Immature natural killer cell (primary cell): ENCODE data around the gene APMAP. TPM values are rescaled to one million over a fixed set of nuclear protein-coding genes. Genes with fewer than 3 reads are reported as not detected.
A peak's percentile ranks its signal among the peaks of the same experiment; 100 is the strongest.

ENCODE experiments used
- DNase-seq, 3 donors: peaks; one replicate each; pipeline ENCODE4 v3.0.0; 2022; ENCODE audit warnings: mixed read lengths in 1 of 3
- H3K27ac Mint-ChIP-seq, 6 donors: one replicate each; pipeline ENCODE4 v1.8.0; 2020; ENCODE audit warnings: mixed read lengths in 6 of 6, mild to moderate bottlenecking in 5 of 6, inconsistent platforms in 4 of 6, moderate library complexity in 3 of 6
- H3K27me3 Mint-ChIP-seq, 3 donors: one replicate each; pipeline ENCODE4 v1.8.0; 2020 to 2021; ENCODE audit warnings: low read depth in 3 of 3, mild to moderate bottlenecking in 3 of 3, mixed read lengths in 3 of 3, moderate library complexity in 3 of 3, inconsistent platforms in 1 of 3
- H3K36me3 Mint-ChIP-seq, 3 donors: one replicate each; pipeline ENCODE4 v1.8.0; 2020; ENCODE audit warnings: mixed read lengths in 3 of 3, inconsistent platforms in 2 of 3, mild to moderate bottlenecking in 2 of 3
- H3K4me1 Mint-ChIP-seq, 2 donors: one replicate each; pipeline ENCODE4 v1.8.0; 2020; ENCODE audit warnings: inconsistent platforms in 2 of 2, mild to moderate bottlenecking in 2 of 2, mixed read lengths in 2 of 2, moderate library complexity in 1 of 2
- H3K4me3 Mint-ChIP-seq, 5 donors: one replicate each; pipeline ENCODE4 v1.8.0; 2020; ENCODE audit warnings: mild to moderate bottlenecking in 5 of 5, mixed read lengths in 5 of 5, inconsistent platforms in 3 of 5, moderate library complexity in 3 of 5
- H3K9me3 Mint-ChIP-seq, 6 donors: one replicate each; pipeline ENCODE4 v1.8.0; 2020; ENCODE audit warnings: mild to moderate bottlenecking in 6 of 6, mixed read lengths in 6 of 6, inconsistent platforms in 4 of 6, moderate library complexity in 3 of 6
- polyA plus RNA-seq, 3 donors: library from polyadenylated mRNA; unstranded; fragments of 300-500 nt; fragmentation: Illumina TruSeq; gene quantifications; one replicate each; pipeline ENCODE4 v1.2.3, GENCODE V29; 2021

APMAP gene
- polyA plus RNA-seq, 3 donors from 2014 or later: 649 to 1,111 (median 667) TPM

DNA sequence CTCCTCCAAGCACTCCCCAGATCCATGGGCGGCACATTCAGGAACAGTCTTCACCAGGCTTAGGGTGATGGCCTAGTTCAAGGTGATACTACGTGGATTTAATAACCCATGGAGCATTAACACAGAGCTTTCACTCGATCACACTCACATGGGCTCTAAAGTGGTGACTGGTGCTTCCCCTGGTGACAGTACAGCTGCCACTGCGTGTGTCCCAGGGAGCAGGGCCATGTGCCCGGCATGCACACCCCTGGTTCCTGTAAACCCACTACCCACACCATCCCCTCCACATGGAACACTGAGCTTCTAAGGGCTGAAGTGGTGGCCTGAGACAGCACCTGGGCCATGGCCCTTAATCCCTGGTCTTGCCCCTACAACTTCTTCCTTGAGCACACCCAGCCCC lies 27.8 kb upstream of the APMAP start:
- peaks cover 51 to 79% of the 10 kb centered on the region in 2 donors for H3K4me1 Mint-ChIP-seq
- H3K27me3 Mint-ChIP-seq: peaks cover 0 to 2% (median 1%) of the 10 kb centered on the region in 3 donors
- H3K9me3 Mint-ChIP-seq: no peaks in the 10 kb centered on the region
- no peak overlapping the region for H3K4me3 Mint-ChIP-seq
- DNase-seq: no peak
- peaks cover 0 to 8% (median 0%) of the 10 kb centered on the region in 3 donors for H3K36me3 Mint-ChIP-seq
- peak overlapping the region in 2 of 6 donors; percentile 45 to 55 for H3K27ac Mint-ChIP-seq

DNA sequence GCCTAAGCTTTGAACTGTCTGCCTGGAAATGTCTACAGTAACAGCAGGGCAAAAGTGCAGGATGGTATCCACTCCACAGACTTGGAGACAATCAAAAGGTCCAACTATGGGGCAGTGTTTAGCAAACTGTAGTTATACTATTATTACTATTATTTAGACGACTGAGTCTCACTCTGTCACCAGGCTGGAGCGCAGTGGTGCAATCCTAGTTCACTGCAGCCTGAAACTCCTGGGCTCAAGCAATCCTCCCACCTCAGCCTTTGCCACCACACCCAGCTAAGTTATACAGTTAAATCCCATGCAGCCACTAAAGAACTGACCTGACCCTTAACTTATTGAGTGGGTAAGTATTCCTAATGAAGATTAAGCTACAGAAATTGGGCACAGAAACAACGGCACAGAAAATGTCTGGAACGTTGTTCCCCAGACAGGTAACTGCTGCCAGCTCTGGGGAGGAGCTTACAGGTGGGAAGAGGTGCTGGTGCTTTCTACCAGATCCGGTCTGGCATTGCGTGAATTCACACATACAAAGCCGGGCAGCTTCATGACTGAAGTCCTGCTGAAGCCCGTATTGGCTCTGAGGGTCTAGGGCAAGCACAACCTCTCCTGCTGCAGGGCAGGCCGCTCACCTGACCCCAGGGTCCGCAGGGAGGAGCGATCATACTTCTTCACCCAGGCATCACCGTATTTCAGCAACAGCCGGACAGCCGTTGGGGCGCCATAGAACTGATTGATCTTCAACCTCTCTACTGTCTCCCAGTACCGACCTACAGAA lies 27.0 kb upstream of the APMAP start:
- H3K27ac Mint-ChIP-seq: peak overlapping the region in 5 of 6 donors; percentile 32 to 80 (median 71)
- no peak for DNase-seq
- H3K4me1 Mint-ChIP-seq: peaks cover 57 to 81% of the 10 kb centered on the region in 2 donors
- H3K9me3 Mint-ChIP-seq: no peaks in the 10 kb centered on the region
- peaks cover 0 to 2% (median 1%) of the 10 kb centered on the region in 3 donors for H3K27me3 Mint-ChIP-seq
- peaks cover 0 to 8% (median 0%) of the 10 kb centered on the region in 3 donors for H3K36me3 Mint-ChIP-seq
- H3K4me3 Mint-ChIP-seq: no peak overlapping the region

DNA sequence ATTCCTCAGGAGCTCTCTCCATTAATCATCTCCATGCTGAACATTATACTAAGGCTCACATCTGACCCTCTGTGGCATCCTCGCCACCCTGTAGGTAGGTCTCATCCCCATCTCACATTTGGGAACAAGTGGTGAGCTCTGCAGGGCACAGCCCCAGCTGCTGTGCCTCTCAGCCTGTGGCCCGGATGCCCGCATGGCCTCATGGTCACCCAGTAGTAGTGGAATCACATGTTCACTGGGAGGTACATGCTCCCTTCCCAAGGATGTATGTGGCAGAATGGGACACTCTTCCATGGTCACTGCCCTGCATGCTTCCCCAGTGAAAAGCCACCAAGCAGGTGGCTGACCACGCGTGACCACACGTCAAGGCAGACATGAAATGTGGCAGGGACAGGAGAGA lies 26.3 kb upstream of the APMAP start:
- peak overlapping the region; percentile 53 to 80 (median 72) for H3K27ac Mint-ChIP-seq
- H3K36me3 Mint-ChIP-seq: peaks cover 3 to 11% (median 3%) of the 10 kb centered on the region in 3 donors
- no peak overlapping the region for H3K4me3 Mint-ChIP-seq
- peaks cover 53 to 81% of the 10 kb centered on the region in 2 donors for H3K4me1 Mint-ChIP-seq
- no peaks in the 10 kb centered on the region for H3K27me3 Mint-ChIP-seq
- DNase-seq: no peak
- no peaks in the 10 kb centered on the region for H3K9me3 Mint-ChIP-seq

DNA sequence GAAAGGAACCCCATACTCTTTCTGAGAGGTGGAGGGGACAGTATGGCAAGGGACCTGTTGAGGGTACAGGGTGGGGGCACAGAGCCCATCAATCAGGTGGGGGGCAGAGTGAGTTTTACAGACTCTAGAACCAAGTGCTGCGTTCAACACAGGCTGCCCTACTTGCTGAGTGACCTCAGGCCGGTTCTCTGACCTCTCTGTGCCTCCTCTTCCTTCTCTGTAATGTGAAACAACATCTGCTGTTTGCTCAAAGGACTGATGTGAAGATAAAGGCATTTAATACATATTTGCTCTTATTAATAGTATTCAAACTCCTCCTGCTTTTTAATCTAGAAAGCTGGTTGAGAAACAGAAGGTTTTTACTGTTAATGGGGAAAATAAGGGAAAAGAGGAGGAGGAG lies 25.9 kb upstream of the APMAP start:
- peaks cover 49 to 77% of the 10 kb centered on the region in 2 donors for H3K4me1 Mint-ChIP-seq
- H3K4me3 Mint-ChIP-seq: no peak overlapping the region
- H3K27me3 Mint-ChIP-seq: no peaks in the 10 kb centered on the region
- peaks cover 3 to 10% (median 3%) of the 10 kb centered on the region in 3 donors for H3K36me3 Mint-ChIP-seq
- H3K27ac Mint-ChIP-seq: peak overlapping the region; percentile 53 to 80 (median 72)
- H3K9me3 Mint-ChIP-seq: no peaks in the 10 kb centered on the region
- no peak for DNase-seq

DNA sequence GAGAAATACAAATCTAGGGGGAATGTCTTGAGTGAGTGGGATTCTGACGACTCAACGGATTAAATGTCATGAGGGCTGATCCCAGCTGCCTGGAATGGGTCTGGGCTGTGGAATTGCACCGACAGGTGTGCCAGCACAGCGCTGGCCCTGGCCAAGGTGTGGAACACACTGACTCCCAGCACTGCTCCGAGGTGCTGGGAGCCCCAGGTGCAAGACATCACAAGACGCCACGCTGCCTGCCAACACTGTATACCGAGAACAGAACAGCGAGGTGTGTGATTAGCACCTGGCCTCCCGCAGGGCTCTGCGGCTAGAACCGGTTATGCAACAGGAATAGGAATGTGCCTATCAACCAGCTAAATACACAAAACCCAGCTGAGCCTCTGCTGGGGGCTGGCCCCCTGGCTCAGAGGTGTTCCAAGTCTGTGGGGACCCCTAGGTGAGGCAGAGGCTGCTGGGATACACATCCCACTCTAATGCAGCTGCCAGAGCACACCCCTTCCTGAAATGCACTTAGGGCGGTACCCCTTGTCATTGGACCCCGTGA lies 24.8 kb upstream of the APMAP start:
- no peak for DNase-seq
- Mint-ChIP-seq H3K36me3 (peaks cover 10 to 17% (median 10%) of the 10 kb centered on the region in 3 donors), H3K27ac (peak overlapping the region; percentile 46 to 92 (median 80)), H3K4me3 (no peak overlapping the region), H3K27me3 (no peaks in the 10 kb centered on the region), H3K9me3 (no peaks in the 10 kb centered on the region), H3K4me1 (peaks cover 45 to 69% of the 10 kb centered on the region in 2 donors)

DNA sequence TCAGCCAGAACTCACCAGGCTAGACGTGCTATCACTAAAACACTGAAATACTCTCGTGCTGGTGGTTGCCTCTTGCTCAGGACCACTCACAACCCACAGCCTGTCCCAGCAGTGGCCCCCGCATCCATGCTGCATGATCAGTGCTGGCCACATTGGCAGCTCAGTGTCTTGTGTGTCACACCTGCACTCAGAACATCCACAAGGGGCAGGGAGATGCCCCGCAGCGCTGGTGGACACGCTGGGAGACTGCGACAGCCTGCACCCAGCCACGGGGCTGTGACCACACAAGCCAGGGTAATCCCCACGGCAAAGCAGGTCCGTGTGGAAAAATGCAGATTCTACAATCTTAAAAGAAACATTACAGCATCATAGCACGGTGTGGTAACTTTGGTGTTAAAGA lies 23.9 kb upstream of the APMAP start:
- Mint-ChIP-seq H3K4me3 (peak overlapping the region in 3 of 5 donors; percentile 36 to 59 (median 41)), H3K4me1 (peaks cover 45 to 69% of the 10 kb centered on the region in 2 donors), H3K9me3 (no peaks in the 10 kb centered on the region), H3K27ac (peak overlapping the region; percentile 60 to 92 (median 86)), H3K36me3 (peaks cover 10 to 19% (median 12%) of the 10 kb centered on the region in 3 donors), H3K27me3 (no peaks in the 10 kb centered on the region)
- DNase-seq: no peak

DNA sequence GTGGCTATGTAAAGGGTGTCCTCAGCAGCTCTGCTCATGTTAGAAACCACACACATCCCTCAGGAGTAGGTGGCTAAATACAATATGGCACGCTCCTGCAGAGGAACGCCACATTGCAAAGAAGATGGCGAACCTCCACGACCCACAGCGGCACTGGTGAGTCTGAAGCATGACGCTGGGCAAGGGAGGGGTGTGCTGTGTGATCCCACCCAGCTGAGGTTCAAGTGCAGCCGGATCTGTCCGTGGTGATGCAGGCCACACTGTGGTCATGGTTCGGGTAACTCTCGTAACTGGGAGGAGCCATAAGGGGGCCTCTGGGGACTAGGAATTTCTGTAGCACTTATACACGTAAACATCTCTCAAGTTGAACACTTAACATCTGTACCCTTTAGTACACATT lies 23.4 kb upstream of the APMAP start:
- DNase-seq: peak; percentile 59 to 73 (median 63)
- Mint-ChIP-seq H3K36me3 (peaks cover 10 to 24% (median 12%) of the 10 kb centered on the region in 3 donors), H3K27me3 (no peaks in the 10 kb centered on the region), H3K4me3 (peak overlapping the region; percentile 36 to 66 (median 44)), H3K27ac (peak overlapping the region; percentile 60 to 92 (median 86)), H3K9me3 (no peaks in the 10 kb centered on the region), H3K4me1 (peaks cover 45 to 69% of the 10 kb centered on the region in 2 donors)

DNA sequence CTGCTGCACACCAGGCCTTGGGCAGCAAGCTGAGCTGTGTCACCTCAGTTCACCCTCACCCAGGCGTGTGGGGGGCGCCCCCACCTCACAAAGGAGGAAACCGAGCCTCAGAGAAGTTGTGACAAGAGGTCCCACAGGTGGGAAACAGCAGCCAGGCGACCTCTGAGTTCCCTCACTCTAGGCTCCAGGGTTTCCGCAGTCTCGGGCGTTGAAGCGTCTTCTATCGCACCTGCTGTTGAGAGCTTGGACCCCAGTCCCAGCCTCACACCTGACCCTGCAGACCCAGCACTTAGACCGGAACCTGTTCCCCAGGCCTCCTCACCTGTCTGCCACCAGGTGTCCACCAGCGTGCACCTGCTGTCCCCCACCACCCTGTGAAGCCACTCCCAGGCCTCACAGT lies 22.3 kb upstream of the APMAP start:
- H3K27me3 Mint-ChIP-seq: no peaks in the 10 kb centered on the region
- H3K4me3 Mint-ChIP-seq: peak overlapping the region in 1 of 5 donors; percentile 48
- peak overlapping the region; percentile 34 to 92 (median 80) for H3K27ac Mint-ChIP-seq
- H3K9me3 Mint-ChIP-seq: no peaks in the 10 kb centered on the region
- peaks cover 38 to 58% of the 10 kb centered on the region in 2 donors for H3K4me1 Mint-ChIP-seq
- H3K36me3 Mint-ChIP-seq: peaks cover 12 to 31% (median 20%) of the 10 kb centered on the region in 3 donors
- no peak for DNase-seq

DNA sequence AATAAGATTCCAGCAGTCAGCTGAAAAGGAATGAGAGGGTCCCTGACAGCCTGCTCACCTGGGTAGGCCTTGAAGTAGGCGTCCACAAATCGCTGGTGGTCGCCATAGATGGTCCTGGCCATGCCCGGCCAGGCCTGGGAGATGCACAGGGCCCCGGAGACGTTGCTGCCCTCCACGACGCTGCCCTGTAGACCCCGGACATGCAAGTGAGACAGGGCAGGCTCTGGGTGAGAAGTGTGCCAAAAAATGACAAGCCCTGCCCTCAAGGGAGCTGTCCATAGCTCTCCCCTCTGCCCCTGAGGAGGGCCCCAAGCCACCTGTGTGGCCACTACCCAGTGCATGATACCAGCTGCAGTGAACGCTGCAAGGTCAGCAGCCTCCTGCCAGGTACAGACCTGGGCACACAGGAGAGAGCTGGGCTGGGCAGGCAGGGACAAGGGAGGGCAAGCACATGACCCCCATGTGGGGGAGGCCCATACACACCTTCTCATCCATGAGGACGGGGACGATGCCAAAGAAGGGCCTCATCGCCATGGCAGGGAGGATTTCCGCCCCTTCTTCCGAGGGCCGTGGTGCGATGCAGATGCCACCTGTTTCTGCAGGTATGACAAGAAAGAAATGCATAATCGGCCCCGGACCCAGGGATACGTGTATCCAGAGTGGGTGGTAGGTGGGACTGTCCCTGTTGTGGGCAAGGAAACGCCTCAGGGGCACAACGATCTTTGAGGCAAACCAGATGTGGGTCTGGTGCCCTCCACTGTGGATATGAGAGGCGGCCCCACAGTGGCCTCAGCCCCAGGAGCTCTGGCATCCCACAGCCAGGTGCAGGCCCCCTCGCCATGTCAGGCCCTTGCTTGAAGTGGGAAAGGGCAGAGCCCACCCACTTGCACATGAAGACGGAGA lies 21.2 kb upstream of the APMAP start:
- no peak for DNase-seq
- Mint-ChIP-seq H3K36me3 (peaks cover 16 to 39% (median 25%) of the 10 kb centered on the region in 3 donors), H3K9me3 (no peaks in the 10 kb centered on the region), H3K4me1 (peaks cover 28 to 47% of the 10 kb centered on the region in 2 donors), H3K27me3 (no peaks in the 10 kb centered on the region), H3K4me3 (no peak overlapping the region), H3K27ac (peak overlapping the region in 3 of 6 donors; percentile 55 to 88 (median 77))

DNA sequence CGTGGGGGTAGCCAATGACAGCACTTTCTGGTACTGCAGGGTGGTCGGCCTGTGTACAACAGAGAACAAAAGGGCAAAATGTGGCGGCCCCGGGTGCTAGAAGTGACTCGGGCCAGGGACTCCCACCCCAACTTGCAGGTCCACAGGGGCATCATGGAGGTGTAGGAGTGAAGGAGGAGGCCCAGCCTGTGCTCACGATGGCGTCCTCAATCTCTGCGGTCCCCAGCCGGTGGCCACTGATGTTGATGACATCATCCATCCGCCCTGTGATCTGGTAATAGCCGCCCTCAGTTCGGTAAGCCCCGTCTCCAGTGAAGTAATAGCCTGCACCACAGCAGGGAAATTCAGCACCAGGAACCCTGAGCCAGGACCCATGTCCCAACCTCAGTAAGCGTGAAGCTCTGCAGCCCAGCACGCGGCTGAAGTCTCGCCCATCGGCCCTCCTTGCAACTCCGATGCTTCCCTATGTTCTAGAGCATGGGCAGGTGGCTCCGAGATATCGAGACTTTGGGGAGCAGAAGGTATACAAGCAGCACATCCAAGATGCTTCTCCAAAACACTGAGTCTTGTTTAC lies 20.2 kb upstream of the APMAP start:
- no peaks in the 10 kb centered on the region for H3K9me3 Mint-ChIP-seq
- H3K27me3 Mint-ChIP-seq: no peaks in the 10 kb centered on the region
- H3K4me1 Mint-ChIP-seq: peaks cover 26 to 37% of the 10 kb centered on the region in 2 donors
- peaks cover 20 to 49% (median 26%) of the 10 kb centered on the region in 3 donors for H3K36me3 Mint-ChIP-seq
- DNase-seq: no peak
- no peak overlapping the region for H3K27ac Mint-ChIP-seq
- H3K4me3 Mint-ChIP-seq: no peak overlapping the region

DNA sequence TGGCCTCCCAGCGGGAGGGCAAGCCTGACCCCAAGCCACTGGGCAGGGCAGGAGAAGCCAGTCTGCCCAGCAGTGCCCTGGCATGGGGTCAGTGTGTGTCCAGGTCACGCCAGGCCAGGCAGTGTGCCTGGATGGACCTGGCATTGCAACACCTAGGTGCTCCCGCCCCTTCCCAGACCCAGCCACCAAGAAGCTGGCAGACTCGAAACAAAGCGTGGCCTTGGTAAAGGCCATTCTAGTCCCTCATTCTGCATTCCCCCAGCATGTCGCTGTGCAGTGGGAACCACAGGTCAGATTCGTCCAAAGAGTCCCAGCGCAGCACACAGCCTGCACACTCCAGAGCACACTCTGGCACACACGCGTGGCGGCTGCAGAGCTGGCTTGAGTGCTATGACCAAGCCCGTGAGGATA lies 19.3 kb upstream of the APMAP start:
- H3K4me3 Mint-ChIP-seq: no peak overlapping the region
- H3K4me1 Mint-ChIP-seq: peaks cover 22 to 29% of the 10 kb centered on the region in 2 donors
- H3K9me3 Mint-ChIP-seq: no peaks in the 10 kb centered on the region
- H3K36me3 Mint-ChIP-seq: peaks cover 20 to 57% (median 29%) of the 10 kb centered on the region in 3 donors
- no peak for DNase-seq
- H3K27ac Mint-ChIP-seq: no peak overlapping the region
- no peaks in the 10 kb centered on the region for H3K27me3 Mint-ChIP-seq

DNA sequence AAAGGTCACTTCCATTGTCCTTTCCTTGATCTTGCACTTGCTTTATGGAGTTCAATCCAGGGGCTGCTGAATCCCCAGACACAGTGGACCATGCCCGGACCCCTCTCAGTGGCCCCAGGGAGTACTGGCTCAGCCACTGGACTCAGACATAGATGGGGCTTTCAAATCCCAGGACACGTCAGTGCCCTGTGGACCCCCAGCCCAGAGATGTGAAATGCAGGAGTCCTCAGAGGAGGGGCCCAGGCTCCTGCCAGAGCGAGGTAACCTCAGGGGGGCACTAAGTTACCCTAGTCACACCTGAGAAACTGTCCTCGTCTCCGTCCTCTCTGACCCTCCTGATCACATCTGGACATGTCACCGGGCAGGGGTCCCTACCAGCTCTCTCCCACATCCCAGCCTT lies 18.7 kb upstream of the APMAP start:
- H3K36me3 Mint-ChIP-seq: peaks cover 20 to 62% (median 32%) of the 10 kb centered on the region in 3 donors
- peak overlapping the region in 2 of 6 donors; percentile 16 to 40 for H3K27ac Mint-ChIP-seq
- H3K4me3 Mint-ChIP-seq: no peak overlapping the region
- peaks cover 17 to 24% of the 10 kb centered on the region in 2 donors for H3K4me1 Mint-ChIP-seq
- H3K27me3 Mint-ChIP-seq: no peaks in the 10 kb centered on the region
- no peaks in the 10 kb centered on the region for H3K9me3 Mint-ChIP-seq
- DNase-seq: no peak
